ENCODE measurements around the gene PTN.
A peak's percentile ranks its signal among the peaks of the same experiment; 100 is the strongest.
"Not testable (repeated sequence)": the region's sequence is repeated elsewhere in the genome, so short reads cannot be mapped to it uniquely, and the experiment has no call there.

The PTN gene

DNA sequence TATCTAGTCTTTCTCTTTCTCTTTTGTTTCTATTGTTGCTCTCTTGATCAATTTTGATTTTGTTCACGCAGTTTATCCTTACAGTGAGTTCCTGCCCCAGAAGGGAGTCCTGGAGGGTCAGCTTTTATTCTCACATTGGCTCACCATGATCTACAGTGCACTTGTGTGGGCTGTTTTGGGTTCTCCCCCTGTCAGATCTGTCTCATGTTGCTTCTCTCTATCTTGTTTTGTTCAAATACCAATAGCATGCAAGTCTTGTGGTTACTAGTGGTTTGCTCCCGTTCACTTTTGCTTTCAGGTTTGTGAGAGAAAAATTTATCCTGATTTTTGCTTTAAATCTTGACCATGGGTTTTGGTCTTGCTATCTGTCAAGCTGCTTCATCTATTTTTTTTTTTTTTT lies 74.3 kb downstream of the PTN start:
- TF ChIP-seq, protein P1, sequence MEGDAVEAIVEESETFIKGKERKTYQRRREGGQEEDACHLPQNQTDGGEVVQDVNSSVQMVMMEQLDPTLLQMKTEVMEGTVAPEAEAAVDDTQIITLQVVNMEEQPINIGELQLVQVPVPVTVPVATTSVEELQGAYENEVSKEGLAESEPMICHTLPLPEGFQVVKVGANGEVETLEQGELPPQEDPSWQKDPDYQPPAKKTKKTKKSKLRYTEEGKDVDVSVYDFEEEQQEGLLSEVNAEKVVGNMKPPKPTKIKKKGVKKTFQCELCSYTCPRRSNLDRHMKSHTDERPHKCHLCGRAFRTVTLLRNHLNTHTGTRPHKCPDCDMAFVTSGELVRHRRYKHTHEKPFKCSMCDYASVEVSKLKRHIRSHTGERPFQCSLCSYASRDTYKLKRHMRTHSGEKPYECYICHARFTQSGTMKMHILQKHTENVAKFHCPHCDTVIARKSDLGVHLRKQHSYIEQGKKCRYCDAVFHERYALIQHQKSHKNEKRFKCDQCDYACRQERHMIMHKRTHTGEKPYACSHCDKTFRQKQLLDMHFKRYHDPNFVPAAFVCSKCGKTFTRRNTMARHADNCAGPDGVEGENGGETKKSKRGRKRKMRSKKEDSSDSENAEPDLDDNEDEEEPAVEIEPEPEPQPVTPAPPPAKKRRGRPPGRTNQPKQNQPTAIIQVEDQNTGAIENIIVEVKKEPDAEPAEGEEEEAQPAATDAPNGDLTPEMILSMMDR (IDR thresholded peaks at IDR 0.05; ENCODE audit: insufficient read depth, low read depth, low read length, missing control alignments) = no peak
- no peak for DNase-seq (ENCODE audit: low read depth)
- no peak overlapping the region for H3K4me3 ChIP-seq (ENCODE audit: low read length)

GRCh38 chr7:137268001-137268865 lies 75.3 kb downstream of the PTN start:
- H3K4me3 ChIP-seq (ENCODE audit: low read length) = not testable (repeated sequence)

GRCh38 chr7:137266764-137267163 lies 76.8 kb downstream of the PTN start:
- TF ChIP-seq, protein P1 (IDR thresholded peaks at IDR 0.05; ENCODE audit: insufficient read depth, low read depth, low read length, missing control alignments) = no peak
- no peak overlapping the region for H3K4me3 ChIP-seq (ENCODE audit: low read length)
- no peak for DNase-seq (ENCODE audit: low read depth)

More at GRCh38 chr7:137268001-137268865, 75.3 kb downstream of the PTN start:
- not testable (repeated sequence) for DNase-seq (ENCODE audit: low read depth)

DNA sequence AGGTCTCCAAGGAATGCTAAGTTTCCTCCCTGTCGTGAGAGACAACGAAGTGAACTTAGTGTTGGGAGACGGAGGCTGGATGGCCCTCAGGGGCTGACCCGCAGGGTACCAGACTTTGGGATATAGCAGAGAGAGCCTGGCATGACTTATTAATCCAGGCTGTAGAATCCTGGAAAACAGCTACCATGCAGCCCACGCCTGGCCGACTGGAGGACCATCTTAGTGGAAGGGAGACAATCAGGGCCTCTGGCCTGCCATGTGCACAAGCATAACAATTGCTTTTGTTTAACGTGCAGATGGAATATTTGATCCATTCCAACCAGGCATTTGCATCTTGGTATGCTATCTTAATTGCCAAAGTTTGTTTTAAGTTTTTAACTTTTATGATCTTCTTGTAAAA lies 78.1 kb downstream of the PTN start:
- H3K4me3 ChIP-seq (ENCODE audit: low read length); DNase-seq (ENCODE audit: low read depth): not testable (repeated sequence)

DNA sequence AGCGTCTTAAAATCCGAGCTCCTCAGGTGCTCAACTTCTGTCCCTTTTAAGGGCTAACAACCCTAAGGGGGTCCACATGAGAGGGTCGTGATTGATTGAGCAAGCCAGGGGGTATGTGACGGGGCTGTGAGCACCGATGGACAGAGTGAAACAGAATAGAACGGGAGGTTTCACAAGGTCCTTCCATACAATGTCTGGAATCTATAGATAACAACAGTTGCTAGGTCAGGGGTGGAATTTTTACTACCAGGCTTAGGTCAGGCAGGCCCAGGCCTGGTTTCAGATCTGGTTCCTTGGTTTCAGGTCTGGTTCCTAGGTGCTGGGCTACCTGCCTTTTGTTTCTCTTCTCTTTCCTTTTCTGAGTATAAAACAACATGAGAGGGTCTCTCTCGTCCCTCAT lies 80.9 kb downstream of the PTN start:
- H3K4me3 ChIP-seq (ENCODE audit: low read length) = no peak overlapping the region
- no peak for DNase-seq (ENCODE audit: low read depth)
- TF ChIP-seq, protein P1 (IDR thresholded peaks at IDR 0.05; ENCODE audit: insufficient read depth, low read depth, low read length, missing control alignments) = no peak

DNA sequence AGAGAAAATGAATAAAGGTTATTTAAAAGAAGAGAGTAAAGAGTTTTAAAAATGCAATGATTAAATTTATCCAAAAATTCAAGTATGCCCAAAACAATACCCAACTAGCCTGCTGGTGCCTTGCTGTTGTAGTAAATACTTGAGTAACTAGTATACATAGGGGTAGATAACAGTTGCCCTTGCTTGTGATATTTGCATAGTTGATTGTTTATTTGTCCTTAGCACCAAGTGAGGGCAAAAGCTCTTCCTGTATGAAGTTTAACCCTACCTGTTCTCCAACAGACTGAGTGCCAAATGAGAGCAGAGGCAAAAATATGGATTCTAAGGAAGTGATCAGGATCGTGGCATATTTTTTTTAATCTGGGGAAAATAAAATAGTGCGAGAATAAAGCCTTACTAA lies 85.0 kb downstream of the PTN start:
- no peak overlapping the region for H3K4me3 ChIP-seq (ENCODE audit: low read length)
- TF ChIP-seq, protein P1 (IDR thresholded peaks at IDR 0.05; ENCODE audit: insufficient read depth, low read depth, low read length, missing control alignments) = no peak
- no peak for DNase-seq (ENCODE audit: low read depth)

DNA sequence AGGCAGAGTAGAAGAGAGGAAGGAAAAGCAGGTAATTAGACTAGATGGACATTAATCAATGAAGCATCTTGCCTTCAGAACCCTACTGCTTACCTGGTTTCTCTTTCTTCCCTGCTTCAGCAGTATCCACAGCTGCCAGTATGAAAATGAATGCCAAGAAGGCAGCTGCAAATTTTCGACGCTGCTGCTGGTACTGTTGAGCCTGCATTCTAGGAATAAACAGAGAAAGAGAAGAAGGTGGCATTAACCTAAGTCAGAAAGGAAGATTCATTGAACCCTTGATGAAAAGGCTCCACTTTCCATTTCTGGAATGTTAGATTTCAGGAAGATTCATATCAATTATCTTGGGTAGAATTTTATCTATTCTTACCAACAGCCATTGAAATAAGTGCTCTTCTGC lies 88.8 kb downstream of the PTN start:
- DNase-seq (ENCODE audit: low read depth) = no peak
- TF ChIP-seq, protein P1 (IDR thresholded peaks at IDR 0.05; ENCODE audit: insufficient read depth, low read depth, low read length, missing control alignments) = no peak
- H3K4me3 ChIP-seq (ENCODE audit: low read length) = no peak overlapping the region

- DNase-seq (ENCODE audit: low read depth) = peak; percentile 30
- H3K4me3 ChIP-seq (ENCODE audit: low read length) = no peak overlapping the region
- TF ChIP-seq, protein P1 (IDR thresholded peaks at IDR 0.05; ENCODE audit: insufficient read depth, low read depth, low read length, missing control alignments) = no peak
Observed at GRCh38 chr7:137245890-137246289, 97.6 kb downstream of the PTN start.

Measured in epithelial cell of esophagus (primary cell).